ENCODE data around the gene PTGES2. TPM values are rescaled to one million over a fixed set of nuclear protein-coding genes. Genes with fewer than 3 reads are reported as not detected.

Gene PTGES2
- total RNA-seq, 1 donor from 2014 or later: 39.8 TPM

DNA sequence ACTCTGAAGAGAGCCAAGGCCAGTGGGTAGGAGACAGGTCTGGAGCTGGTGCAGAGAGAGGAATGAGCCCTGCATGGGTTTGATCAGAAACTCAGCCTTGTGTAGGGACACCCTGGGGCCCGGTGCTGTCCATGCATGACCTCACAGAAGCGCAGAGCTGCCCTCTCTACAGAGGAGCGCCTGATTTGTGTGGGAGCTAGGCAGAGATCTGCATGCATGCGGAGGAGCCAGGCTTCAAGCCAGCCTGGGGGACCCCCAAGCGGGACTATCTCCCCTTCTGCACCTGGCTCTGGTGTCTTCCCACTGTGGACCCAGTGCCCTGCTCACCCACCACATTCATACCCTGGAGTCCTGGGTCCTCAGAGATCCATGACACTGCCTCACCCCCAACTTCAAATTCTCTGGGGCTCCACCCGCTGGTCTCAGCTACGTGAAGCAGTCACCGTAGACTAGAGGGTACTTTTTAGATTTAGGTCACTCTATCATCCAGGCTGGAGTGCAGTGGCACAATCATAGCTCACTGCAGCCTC, 19.1 kb upstream of the PTGES2 start:
- no peak for TF ChIP-seq CTCF (IDR thresholded peaks at IDR 0.05; ENCODE audit: unreplicated experiment)

DNA sequence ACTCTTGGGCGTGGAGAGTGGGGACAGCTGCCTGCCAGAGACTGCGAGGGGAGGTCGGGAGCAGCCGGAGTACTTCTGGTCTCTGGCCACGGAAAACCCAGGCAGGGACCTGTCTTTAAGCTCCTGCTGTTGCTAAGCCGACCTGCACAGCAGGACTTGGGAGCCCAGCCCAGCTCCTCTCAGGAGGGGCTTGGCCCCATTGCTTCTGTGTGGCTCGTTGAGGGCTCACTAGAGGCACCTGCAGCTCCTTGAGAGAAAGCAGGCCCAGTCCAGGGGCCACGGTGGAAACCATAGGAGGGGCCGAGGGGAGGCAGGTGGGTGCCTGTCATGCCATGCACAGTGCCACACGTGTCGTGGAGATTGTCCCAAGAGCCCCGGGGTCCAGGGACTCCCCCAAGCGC, 18.4 kb upstream of the PTGES2 start:
- no peak for TF ChIP-seq CTCF (IDR thresholded peaks at IDR 0.05; ENCODE audit: unreplicated experiment)
- peaks cover 14% of the 10 kb centered on the region for H3K27me3 Mint-ChIP-seq (ENCODE audit: unreplicated experiment)
- DNase-seq (ENCODE audit: low spot score): no peak
- H3K4me3 Mint-ChIP-seq (ENCODE audit: unreplicated experiment): no peak overlapping the region
- no peak overlapping the region for H3K27ac Mint-ChIP-seq (ENCODE audit: unreplicated experiment)
- no peaks in the 10 kb centered on the region for H3K9me3 Mint-ChIP-seq (ENCODE audit: unreplicated experiment)
- H3K4me1 Mint-ChIP-seq (ENCODE audit: unreplicated experiment): peaks cover 10% of the 10 kb centered on the region
- H3K36me3 Mint-ChIP-seq (ENCODE audit: low read depth, unreplicated experiment): no peaks in the 10 kb centered on the region

More for the DNA sequence above, 19.1 kb upstream of the PTGES2 start:
- Mint-ChIP-seq H3K4me3 (ENCODE audit: unreplicated experiment) (no peak overlapping the region), H3K27ac (ENCODE audit: unreplicated experiment) (no peak overlapping the region), H3K36me3 (ENCODE audit: low read depth, unreplicated experiment) (no peaks in the 10 kb centered on the region), H3K9me3 (ENCODE audit: unreplicated experiment) (no peaks in the 10 kb centered on the region), H3K4me1 (ENCODE audit: unreplicated experiment) (peaks cover 10% of the 10 kb centered on the region), H3K27me3 (ENCODE audit: unreplicated experiment) (peaks cover 14% of the 10 kb centered on the region)
- DNase-seq (ENCODE audit: low spot score): no peak

- no peak for DNase-seq (ENCODE audit: low spot score)
- no peak for TF ChIP-seq CTCF (IDR thresholded peaks at IDR 0.05; ENCODE audit: unreplicated experiment)
- no peaks in the 10 kb centered on the region for H3K36me3 Mint-ChIP-seq (ENCODE audit: low read depth, unreplicated experiment)
- peaks cover 10% of the 10 kb centered on the region for H3K4me1 Mint-ChIP-seq (ENCODE audit: unreplicated experiment)
- no peaks in the 10 kb centered on the region for H3K9me3 Mint-ChIP-seq (ENCODE audit: unreplicated experiment)
- peaks cover 14% of the 10 kb centered on the region for H3K27me3 Mint-ChIP-seq (ENCODE audit: unreplicated experiment)
- no peak overlapping the region for H3K27ac Mint-ChIP-seq (ENCODE audit: unreplicated experiment)
- H3K4me3 Mint-ChIP-seq (ENCODE audit: unreplicated experiment): no peak overlapping the region
These were observed 18.0 kb upstream of the PTGES2 start for GRCh38 chr9:128145536-128145935.

GRCh38 chr9:128144239-128145181, 17.0 kb upstream of the PTGES2 start:
- peaks cover 11% of the 10 kb centered on the region for H3K27me3 Mint-ChIP-seq (ENCODE audit: unreplicated experiment)
- no peak for TF ChIP-seq CTCF (IDR thresholded peaks at IDR 0.05; ENCODE audit: unreplicated experiment)
- no peak overlapping the region for H3K4me3 Mint-ChIP-seq (ENCODE audit: unreplicated experiment)
- no peaks in the 10 kb centered on the region for H3K9me3 Mint-ChIP-seq (ENCODE audit: unreplicated experiment)
- no peaks in the 10 kb centered on the region for H3K36me3 Mint-ChIP-seq (ENCODE audit: low read depth, unreplicated experiment)
- H3K27ac Mint-ChIP-seq (ENCODE audit: unreplicated experiment): no peak overlapping the region
- no peak for DNase-seq (ENCODE audit: low spot score)
- peaks cover 10% of the 10 kb centered on the region for H3K4me1 Mint-ChIP-seq (ENCODE audit: unreplicated experiment)

Data from endothelial cell (in vitro differentiated cells).